IMR-90 (cell line): ENCODE data around the gene WDR89. TPM values are rescaled to one million over a fixed set of nuclear protein-coding genes. Genes with fewer than 3 reads are reported as not detected.

Experiments
- ATAC-seq: fragments of 200-7000 bp; cut with Tn5 transposase; 2 replicates; pipeline ENCODE4 v1.9.1; 2020; ENCODE audit warnings: low read depth, mild to moderate bottlenecking, moderate library complexity
- BruUV-seq: library from RNA; stranded (reverse); fragments of 400-500 nt; replicated peaks from 2 replicates; lab custom pipeline; 2021; lab: Mats Ljungman, UMichigan
- CTCF ChIA-PET: fragments of 300-600 bp; formaldehyde crosslinking; extraction: SDS; loops from one replicate; lab custom pipeline; 2021; ENCODE audit warnings: antibody characterized with exemption; lab: Yijun Ruan, JAX
- POLR2A ChIA-PET: fragments of 300-600 bp; sonication (Branson Sonifier 250); formaldehyde crosslinking; loops from one replicate; lab custom pipeline; 2022; ENCODE audit warnings: antibody characterized with exemption; ENCODE audit not compliant: unreplicated experiment; lab: Charles Lee
- DNase-seq: peaks from one replicate; pipeline ENCODE4 v3.0.0; 2013
- H2AFZ ChIP-seq: replicated peaks from 2 replicates; pipeline ENCODE3; 2013; ENCODE audit warnings: low read length, mild to moderate bottlenecking; ENCODE audit not compliant: poor library complexity
- H2AK5ac ChIP-seq: 2 replicates; pipeline ENCODE4 v1.6.1; 2013; ENCODE audit warnings: low read depth, low read length, inconsistent platforms
- H2AK9ac ChIP-seq: replicated peaks from 2 replicates; pipeline ENCODE3; 2013; ENCODE audit warnings: mild to moderate bottlenecking, low read depth, low read length, moderate library complexity; ENCODE audit not compliant: poor library complexity
- H2BK120ac ChIP-seq: 2 replicates; pipeline ENCODE4 v1.6.1; 2013; ENCODE audit warnings: low read depth, low read length, inconsistent platforms
- H2BK15ac ChIP-seq: 3 replicates; pipeline ENCODE4 v1.6.1; 2013; ENCODE audit warnings: low read depth, low read length, inconsistent platforms
- H2BK20ac ChIP-seq: 2 replicates; pipeline ENCODE4 v1.6.1; 2013; ENCODE audit warnings: low read depth, mild to moderate bottlenecking, inconsistent platforms, low read length, moderate library complexity
- H2BK5ac ChIP-seq: 2 replicates; pipeline ENCODE4 v1.6.1; 2013; ENCODE audit warnings: mild to moderate bottlenecking, low read depth, low read length, inconsistent platforms; ENCODE audit not compliant: poor library complexity, severe bottlenecking
- H3K14ac ChIP-seq: replicated peaks from 2 replicates; pipeline ENCODE4 v1.6.1; 2013; ENCODE audit warnings: low read depth, low read length, inconsistent platforms
- H3K18ac ChIP-seq: 2 replicates; pipeline ENCODE4 v1.6.1; 2013; ENCODE audit warnings: low read depth, low read length, control low read depth
- H3K23ac ChIP-seq: 2 replicates; pipeline ENCODE4 v1.6.1; 2013; ENCODE audit warnings: low read depth, low read length, inconsistent platforms
- H3K27ac ChIP-seq: 2 replicates; pipeline ENCODE4 v1.5.1; 2013; ENCODE audit warnings: mild to moderate bottlenecking, control low read depth, low read length; ENCODE audit not compliant: insufficient read depth
- H3K27me3 ChIP-seq: 2 replicates; pipeline ENCODE4 v1.6.1; 2013; ENCODE audit warnings: low read length; ENCODE audit not compliant: control insufficient read depth, insufficient read depth
- H3K36me3 ChIP-seq: 2 replicates; pipeline ENCODE4 v1.6.1; 2013; ENCODE audit warnings: low read length, mixed read lengths; ENCODE audit not compliant: control insufficient read depth, insufficient read depth
- H3K4ac ChIP-seq: 2 replicates; pipeline ENCODE4 v1.6.1; 2013; ENCODE audit warnings: low read depth, low read length, inconsistent platforms
- H3K4me1 ChIP-seq: 2 replicates; pipeline ENCODE4 v1.6.1; 2013; ENCODE audit warnings: low read length, mixed read lengths; ENCODE audit not compliant: control insufficient read depth, insufficient read depth
- H3K4me2 ChIP-seq: 2 replicates; pipeline ENCODE4 v1.6.1; 2013; ENCODE audit warnings: low read depth, mild to moderate bottlenecking, control low read depth, low read length, moderate library complexity
- H3K4me3 ChIP-seq: 2 replicates; pipeline ENCODE4 v1.5.1; 2013; ENCODE audit warnings: low read depth, mild to moderate bottlenecking, control low read depth, low read length, moderate library complexity; ENCODE audit not compliant: insufficient read depth
- H3K56ac ChIP-seq: 2 replicates; pipeline ENCODE4 v1.6.1; 2013; ENCODE audit warnings: low read length, inconsistent platforms; ENCODE audit not compliant: insufficient read depth; ENCODE audit errors: extremely low read depth
- H3K79me1 ChIP-seq, 2 experiments: 2 replicates each; pipeline ENCODE4 v1.6.1; 2013; ENCODE audit warnings: low read length in 2 of 2, inconsistent platforms in 1 of 2, low read depth in 1 of 2
- H3K9ac ChIP-seq: 2 replicates; pipeline ENCODE4 v1.6.1; 2013; ENCODE audit warnings: low read depth, low read length, control low read depth
- H3K9me1 ChIP-seq: 2 replicates; pipeline ENCODE4 v1.6.1; 2013; ENCODE audit warnings: low read length, inconsistent platforms; ENCODE audit not compliant: insufficient read depth
- H3K9me3 ChIP-seq: 2 replicates; pipeline ENCODE4 v1.6.1; 2013; ENCODE audit warnings: low read length; ENCODE audit not compliant: control insufficient read depth, insufficient read depth
- H4K20me1 ChIP-seq: 2 replicates; pipeline ENCODE4 v1.6.1; 2013; ENCODE audit warnings: low read length, inconsistent platforms; ENCODE audit not compliant: insufficient read depth
- H4K5ac ChIP-seq: 2 replicates; pipeline ENCODE4 v1.6.1; 2013; ENCODE audit warnings: mild to moderate bottlenecking, low read depth, low read length, control low read depth
- H4K8ac ChIP-seq, 2 experiments: 2 replicates each; pipeline ENCODE4 v1.6.1; 2013; ENCODE audit warnings: low read depth in 2 of 2, low read length in 2 of 2, control low read depth in 1 of 2, inconsistent platforms in 1 of 2
- H4K91ac ChIP-seq: 2 replicates; pipeline ENCODE4 v1.6.1; 2013; ENCODE audit warnings: low read depth, low read length, inconsistent platforms; ENCODE audit not compliant: insufficient read depth
- BHLHE40 ChIP-seq: fragments of 150-350 bp; IDR thresholded peaks from 2 replicates; pipeline ENCODE4 v1.6.1; 2016; ENCODE audit warnings: mild to moderate bottlenecking, low read depth, low read length
- CEBPB ChIP-seq: IDR thresholded peaks from 2 replicates; pipeline ENCODE4 v1.6.1; 2012; ENCODE audit warnings: low read depth, low read length, improper control_type of control experiment
- MXI1 ChIP-seq: IDR thresholded peaks from 2 replicates; pipeline ENCODE4 v1.6.1; 2012; ENCODE audit warnings: low read depth, mild to moderate bottlenecking, low read length, moderate library complexity, borderline replicate concordance
- POLR2A ChIP-seq: IDR thresholded peaks from 2 replicates; pipeline ENCODE4 v1.6.1; 2012; ENCODE audit warnings: mild to moderate bottlenecking, low read depth, low read length
- RAD21 ChIP-seq: IDR thresholded peaks from 2 replicates; pipeline ENCODE4 v1.6.1; 2012; ENCODE audit warnings: low read length, improper control_type of control experiment
- RCOR1 ChIP-seq: IDR thresholded peaks from 2 replicates; pipeline ENCODE4 v1.6.1; 2012; ENCODE audit warnings: mild to moderate bottlenecking, low read length, improper control_type of control experiment; ENCODE audit not compliant: insufficient replicate concordance
- RFX5 ChIP-seq: IDR thresholded peaks from 2 replicates; pipeline ENCODE4 v1.8.0; 2012; ENCODE audit warnings: low read depth, mild to moderate bottlenecking, low read length, moderate library complexity
- SMC3 ChIP-seq: fragments of 150-350 bp; IDR thresholded peaks from 2 replicates; pipeline ENCODE4 v1.6.1; 2016; ENCODE audit warnings: low read depth, mild to moderate bottlenecking, antibody characterized with exemption, low read length, moderate library complexity
- WGBS, 2 experiments: methylation state at CpG; one replicate each; pipeline versions ENCODE4 v1.1.5 to v1.1.7; 2013; ENCODE audit warnings: missing lambda C conversion rate in 2 of 2; ENCODE audit not compliant: insufficient read length in 1 of 2; ENCODE audit errors: extremely low coverage in 2 of 2; 5-methylcytosine and 5-hydroxymethylcytosine counted together
- dilution Hi-C: fragments of 300-500 bp; cut with HindIII; formaldehyde crosslinking; loops from one replicate; pipeline ENCODE4 v1.14.3; 2018; ENCODE audit warnings: low sequenced_read_pairs; ENCODE audit not compliant: unreplicated experiment
- in situ Hi-C: fragments of 300-500 bp; cut with MboI; formaldehyde crosslinking; loops from 3 replicates; pipeline ENCODE4 v1.14.3; 2019; ENCODE audit warnings: low sequenced_read_pairs, inconsistent platforms, mixed read lengths
- intact Hi-C: fragments of 100-400 bp; cut with micrococcal nuclease; formaldehyde crosslinking; loops from 2 replicates; pipeline ENCODE4 v1.10.0; 2022
- polyA plus RNA-seq, 3 experiments: library from polyadenylated mRNA; depleted of rRNA; stranded (reverse); fragments of >200 nt; gene quantifications; 2 replicates each; pipeline ENCODE4 v1.2.3, GENCODE V29; 2012; ENCODE audit warnings: low replicate concordance in 1 of 3
- total RNA-seq: library from RNA; depleted of rRNA; stranded (reverse); fragments of >200 nt; gene quantifications from 2 replicates; pipeline ENCODE4 v1.2.3, GENCODE V29; 2012
- TF ChIP-seq, protein P1 (sequence below): fragments of 150-350 bp; IDR thresholded peaks from 2 replicates; pipeline ENCODE4 v1.6.1; 2016; ENCODE audit warnings: low read depth, mild to moderate bottlenecking, low read length, moderate library complexity, borderline replicate concordance
- TF ChIP-seq, protein P2 (sequence below): fragments of 150-350 bp; IDR thresholded peaks from 2 replicates; pipeline ENCODE4 v1.6.1; 2017; ENCODE audit warnings: mild to moderate bottlenecking, antibody characterized with exemption, low read length, low read depth

WDR89 gene
- total and polyA plus RNA-seq, 2 of the 4 experiments (the other 2 are of a cell fraction) = 4.3 to 10.2 TPM

DNA sequence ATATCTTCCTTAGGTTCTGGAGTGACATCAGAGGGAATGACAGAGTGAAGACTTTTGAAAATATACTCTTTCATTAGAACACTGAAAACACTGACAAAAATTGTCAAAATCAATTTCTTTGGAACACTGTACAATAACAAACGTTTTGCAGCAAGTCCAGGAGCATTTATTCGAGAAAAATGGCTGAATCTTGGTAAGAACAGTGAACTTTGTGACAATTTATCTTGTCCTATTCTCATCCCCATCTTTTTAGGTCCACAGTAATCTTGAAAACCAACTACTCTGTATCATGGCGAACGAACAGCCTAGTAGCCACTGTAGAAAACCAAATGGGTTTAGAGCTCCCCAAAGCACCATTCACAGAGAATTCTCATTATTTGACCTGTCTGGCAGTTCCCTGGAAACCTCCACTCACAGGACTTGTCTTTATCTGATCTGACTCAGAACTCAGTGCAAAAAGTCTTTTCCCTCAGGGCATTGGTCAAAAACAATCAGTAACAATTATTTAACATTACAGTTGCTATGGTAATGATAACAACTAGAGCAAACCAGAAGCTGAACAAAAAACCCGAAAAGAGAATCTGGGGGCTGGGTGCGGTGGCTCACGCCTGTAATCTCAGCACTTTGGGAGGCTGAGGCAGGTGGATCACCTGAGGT, 78.2 kb downstream of the WDR89 start:
- no peak overlapping the region for H3K56ac ChIP-seq
- ChIA-PET POLR2A (no interaction called here), CTCF (no interaction called here)
- H3K4ac ChIP-seq = no peak overlapping the region
- H4K8ac ChIP-seq = no peak overlapping the region
- 61% methylated on average over 5 of the region's 7 CpGs; no CpG with 5 or more reads in 1 of the 2 experiments for WGBS, 2 experiments
- peaks cover 4% of the 10 kb centered on the region; the same call in 1 of the 2 replicates for H3K27me3 ChIP-seq
- BruUV-seq = no TSS peak
- H3K4me3 ChIP-seq = no peak overlapping the region
- no peak overlapping the region for H2AK5ac ChIP-seq
- peak; percentile 30 for DNase-seq
- H4K20me1 ChIP-seq = no peaks in the 10 kb centered on the region
- no peak overlapping the region for H4K5ac ChIP-seq
- no peak overlapping the region for H2BK15ac ChIP-seq
- TF ChIP-seq RCOR1 (no peak), BHLHE40 (no peak), RAD21 (no peak), MXI1 (no peak), POLR2A (no peak), RFX5 (no peak), SMC3 (no peak), CEBPB (no peak)
- TF ChIP-seq, protein P1, sequence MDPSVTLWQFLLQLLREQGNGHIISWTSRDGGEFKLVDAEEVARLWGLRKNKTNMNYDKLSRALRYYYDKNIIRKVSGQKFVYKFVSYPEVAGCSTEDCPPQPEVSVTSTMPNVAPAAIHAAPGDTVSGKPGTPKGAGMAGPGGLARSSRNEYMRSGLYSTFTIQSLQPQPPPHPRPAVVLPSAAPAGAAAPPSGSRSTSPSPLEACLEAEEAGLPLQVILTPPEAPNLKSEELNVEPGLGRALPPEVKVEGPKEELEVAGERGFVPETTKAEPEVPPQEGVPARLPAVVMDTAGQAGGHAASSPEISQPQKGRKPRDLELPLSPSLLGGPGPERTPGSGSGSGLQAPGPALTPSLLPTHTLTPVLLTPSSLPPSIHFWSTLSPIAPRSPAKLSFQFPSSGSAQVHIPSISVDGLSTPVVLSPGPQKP = no peak
- TF ChIP-seq, protein P2, sequence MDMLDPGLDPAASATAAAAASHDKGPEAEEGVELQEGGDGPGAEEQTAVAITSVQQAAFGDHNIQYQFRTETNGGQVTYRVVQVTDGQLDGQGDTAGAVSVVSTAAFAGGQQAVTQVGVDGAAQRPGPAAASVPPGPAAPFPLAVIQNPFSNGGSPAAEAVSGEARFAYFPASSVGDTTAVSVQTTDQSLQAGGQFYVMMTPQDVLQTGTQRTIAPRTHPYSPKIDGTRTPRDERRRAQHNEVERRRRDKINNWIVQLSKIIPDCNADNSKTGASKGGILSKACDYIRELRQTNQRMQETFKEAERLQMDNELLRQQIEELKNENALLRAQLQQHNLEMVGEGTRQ = no peak
- H3K23ac ChIP-seq = no peak overlapping the region
- in situ Hi-C loops (loop anchor here (25.0 kb wide), 1 partner anchor 1401 kb away; no protein-coding TSS in a partner anchor), dilution Hi-C loops (no loop called here), intact Hi-C loops (no loop called here)
- no peak overlapping the region for H3K18ac ChIP-seq
- H2BK5ac ChIP-seq = no peak overlapping the region
- H3K9me1 ChIP-seq = no peaks in the 10 kb centered on the region
- H3K9me3 ChIP-seq = no peaks in the 10 kb centered on the region
- no peaks in the 10 kb centered on the region for H3K4me1 ChIP-seq
- ATAC-seq = no peak
- H3K4me2 ChIP-seq = no peak overlapping the region
- H2BK120ac ChIP-seq = no peak overlapping the region
- no peak overlapping the region for H3K27ac ChIP-seq
- no peak overlapping the region for H3K14ac ChIP-seq
- no peaks in the 10 kb centered on the region for H3K36me3 ChIP-seq
- no peaks in the 10 kb centered on the region for H3K79me1 ChIP-seq
- H2AK9ac ChIP-seq = no peak overlapping the region
- no peak overlapping the region for H4K91ac ChIP-seq
- H2BK20ac ChIP-seq = no peak overlapping the region
- H2AFZ ChIP-seq = no peak overlapping the region
- no peak overlapping the region for H3K9ac ChIP-seq
